B cell (primary cell): Measurements from ENCODE around the gene NBEAL1.
"Not testable (repeated sequence)": the region's sequence is repeated elsewhere in the genome, so short reads cannot be mapped to it uniquely, and the experiment has no call there.

ENCODE experiments used
- CTCF ChIP-seq: fragments of 200-600 bp; IDR thresholded peaks from one replicate; pipeline ENCODE4 v1.8.0; 2022; ENCODE audit warnings: antibody characterized with exemption, mild to moderate bottlenecking
- EZH2 ChIP-seq: IDR thresholded peaks from 2 replicates; pipeline ENCODE4 v1.6.1; 2012; ENCODE audit warnings: borderline replicate concordance, low read depth, mild to moderate bottlenecking, moderate library complexity, low read length; ENCODE audit not compliant: insufficient read depth, poor library complexity, severe bottlenecking

- not testable (repeated sequence) for TF ChIP-seq CTCF, EZH2
Observed at GRCh38 chr2:203162722-203163121, 148.0 kb downstream of the NBEAL1 start.
